CD1c-positive myeloid dendritic cell (primary cell): ENCODE data around the gene CDK5R2.
A peak's percentile ranks its signal among the peaks of the same experiment; 100 is the strongest.
"Not testable (repeated sequence)": the region's sequence is repeated elsewhere in the genome, so short reads cannot be mapped to it uniquely, and the experiment has no call there.

ENCODE experiments used
- DNase-seq: peaks from one replicate; pipeline ENCODE4 v3.0.0-alpha.2; 2016; ENCODE audit errors: extremely low spot score

Gene CDK5R2

GRCh38 chr2:218959141-218959731, at the start of gene CDK5R2:
TSS of gene CDK5R2 (plus strand) at chr2:218959666. CDS start at chr2:218959821, 155 bp downstream.
- peak; percentile 61 for DNase-seq

- DNase-seq = no peak
Observed at GRCh38 chr2:218910741-218911140, 48.7 kb upstream of the CDK5R2 start.

- DNase-seq = no peak
Observed at GRCh38 chr2:218920504-218920903, 39.0 kb upstream of the CDK5R2 start.

GRCh38 chr2:218924757-218925156, 34.7 kb upstream of the CDK5R2 start:
- DNase-seq = peak; percentile 20

GRCh38 chr2:218925434-218925833, 34.0 kb upstream of the CDK5R2 start:
- no peak for DNase-seq

GRCh38 chr2:218927422-218927821, 32.0 kb upstream of the CDK5R2 start:
- no peak for DNase-seq

- DNase-seq = no peak
Observed at GRCh38 chr2:218927876-218928275, 31.6 kb upstream of the CDK5R2 start.

- not testable (repeated sequence) for DNase-seq
Observed at GRCh38 chr2:218930488-218930887, 29.0 kb upstream of the CDK5R2 start.

- not testable (repeated sequence) for DNase-seq
Observed at GRCh38 chr2:218931751-218932150, 27.7 kb upstream of the CDK5R2 start.

- no peak for DNase-seq
Observed at GRCh38 chr2:218944759-218945404, 14.6 kb upstream of the CDK5R2 start.

GRCh38 chr2:218946621-218947020, 12.8 kb upstream of the CDK5R2 start:
- DNase-seq = no peak

- DNase-seq = no peak
Observed at GRCh38 chr2:218952160-218952559, 7.3 kb upstream of the CDK5R2 start.

GRCh38 chr2:218953366-218953954, 6.0 kb upstream of the CDK5R2 start:
- DNase-seq = no peak

- DNase-seq = no peak
Observed at GRCh38 chr2:218954541-218955300, 4.7 kb upstream of the CDK5R2 start.

GRCh38 chr2:218956039-218956438, 3.4 kb upstream of the CDK5R2 start:
- DNase-seq = no peak

GRCh38 chr2:218957671-218958070, 1.8 kb upstream of the CDK5R2 start:
- DNase-seq = no peak

GRCh38 chr2:218958276-218958675, 1.2 kb upstream of the CDK5R2 start:
- no peak for DNase-seq

GRCh38 chr2:218959761-218960308, 369 bp downstream of the CDK5R2 start:
- DNase-seq = no peak

GRCh38 chr2:218960309-218961165, 1.1 kb downstream of the CDK5R2 start:
- DNase-seq = no peak

GRCh38 chr2:218961229-218961628, 1.8 kb downstream of the CDK5R2 start:
- no peak for DNase-seq
